Neural progenitor cell (in vitro differentiated cells): ENCODE measurements around the gene CCDC97.

Experiments used
- CTCF ChIP-seq: fragments of 200-600 bp; sonication (generic); IDR thresholded peaks from 2 replicates; pipeline ENCODE4 v1.5.1; 2017; ENCODE audit warnings: antibody characterized with exemption, mild to moderate bottlenecking
- EZH2 ChIP-seq: fragments of 200-600 bp; sonication (generic); IDR thresholded peaks from 2 replicates; pipeline ENCODE4 v1.6.1; 2017; ENCODE audit warnings: antibody characterized with exemption, mild to moderate bottlenecking, moderate library complexity
- EZH2phosphoT487 ChIP-seq: fragments of 200-600 bp; sonication (generic); IDR thresholded peaks from 2 replicates; pipeline ENCODE4 v1.6.1; 2017; ENCODE audit warnings: antibody characterized with exemption

DNA sequence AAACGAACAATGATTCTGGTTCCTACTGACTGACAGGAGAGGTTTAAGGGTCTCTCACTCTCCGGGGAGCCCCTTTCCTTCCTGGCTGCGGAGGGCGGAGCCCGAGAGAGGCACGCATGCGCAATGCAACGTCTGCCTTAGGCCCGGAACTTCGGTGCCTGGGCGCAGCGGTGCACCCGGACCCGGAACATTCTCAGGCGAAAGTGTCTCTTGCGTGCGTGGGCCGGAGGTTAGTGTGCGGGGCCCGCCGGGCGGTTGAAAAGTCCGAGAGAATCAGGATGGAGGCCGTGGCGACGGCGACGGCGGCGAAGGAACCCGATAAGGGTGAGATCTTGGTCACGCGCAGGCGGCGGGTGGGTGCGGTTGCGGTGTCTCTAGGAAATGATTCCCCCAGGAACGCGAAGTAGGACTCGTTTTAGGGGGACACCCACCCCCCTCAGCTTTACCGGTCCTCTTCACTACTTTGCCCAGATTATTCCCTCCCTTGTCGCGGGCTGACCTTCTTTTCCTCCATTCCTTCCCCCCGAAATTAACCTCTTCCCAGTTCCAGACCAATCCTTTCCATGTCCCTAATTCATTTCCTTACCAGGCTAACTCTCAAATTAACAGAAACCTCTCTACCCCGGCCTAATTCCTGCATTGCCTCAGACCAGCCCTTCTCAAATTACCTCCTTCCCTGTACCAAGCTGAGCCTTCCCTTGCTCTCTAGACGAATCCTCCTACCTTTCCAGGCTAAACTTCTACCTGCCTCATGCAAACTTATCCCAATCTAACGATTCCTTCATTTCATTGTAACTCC lies at the start of gene CCDC97:
- TF ChIP-seq CTCF (no peak), EZH2phosphoT487 (no peak), EZH2 (no peak)
